Measurements from ENCODE around the gene TRIM25. TPM values are rescaled to one million over a fixed set of nuclear protein-coding genes. Genes with fewer than 3 reads are reported as not detected.
A peak's percentile ranks its signal among the peaks of the same experiment; 100 is the strongest.

TRIM25 gene
- total RNA-seq, 1 donor from 2014 or later, result 70.0 TPM

- no peak overlapping the region for H3K4me3 ChIP-seq
- DNase-seq (ENCODE audit: extremely low spot score in 2 of 2), result no peak
- no peaks in the 10 kb centered on the region for H3K36me3 ChIP-seq
- TF ChIP-seq CTCF (IDR thresholded peaks at IDR 0.05), result no peak
- no peak for TF ChIP-seq POLR2A (IDR thresholded peaks at IDR 0.05)
- no peak for TF ChIP-seq POLR2AphosphoS5 (IDR thresholded peaks at IDR 0.05; ENCODE audit: insufficient read depth in 1 of 2, low read depth in 1 of 2)
- no peak overlapping the region for H3K27ac ChIP-seq
- no peaks in the 10 kb centered on the region for H3K9me3 ChIP-seq
- H3K27me3 ChIP-seq, result no peaks in the 10 kb centered on the region
- intact Hi-C loops (cut with DNase I), result no loop called here
- H3K4me1 ChIP-seq, result no peaks in the 10 kb centered on the region
Observed at GRCh38 chr17:56879280-56879679, 34.6 kb downstream of the TRIM25 start.

GRCh38 chr17:56876766-56877179 lies 37.1 kb downstream of the TRIM25 start:
- no peaks in the 10 kb centered on the region for H3K4me1 ChIP-seq
- no peaks in the 10 kb centered on the region for H3K27me3 ChIP-seq
- no peaks in the 10 kb centered on the region for H3K9me3 ChIP-seq
- intact Hi-C loops (cut with DNase I), result no loop called here
- H3K4me3 ChIP-seq, result no peak overlapping the region
- TF ChIP-seq CTCF (IDR thresholded peaks at IDR 0.05) (no peak), POLR2A (IDR thresholded peaks at IDR 0.05) (no peak), POLR2AphosphoS5 (IDR thresholded peaks at IDR 0.05; ENCODE audit: insufficient read depth in 1 of 2, low read depth in 1 of 2) (no peak)
- H3K36me3 ChIP-seq, result no peaks in the 10 kb centered on the region
- no peak overlapping the region for H3K27ac ChIP-seq
- DNase-seq (ENCODE audit: extremely low spot score in 2 of 2), result no peak

- intact Hi-C loops (cut with DNase I), result no loop called here
- H3K4me1 ChIP-seq, result no peaks in the 10 kb centered on the region
- H3K27me3 ChIP-seq, result no peaks in the 10 kb centered on the region
- H3K9me3 ChIP-seq, result no peaks in the 10 kb centered on the region
- TF ChIP-seq POLR2A (IDR thresholded peaks at IDR 0.05), result no peak
- no peak for TF ChIP-seq POLR2AphosphoS5 (IDR thresholded peaks at IDR 0.05; ENCODE audit: insufficient read depth in 1 of 2, low read depth in 1 of 2)
- TF ChIP-seq CTCF (IDR thresholded peaks at IDR 0.05), result no peak
- H3K27ac ChIP-seq, result no peak overlapping the region
- H3K4me3 ChIP-seq, result no peak overlapping the region
- no peak for DNase-seq (ENCODE audit: extremely low spot score in 2 of 2)
- H3K36me3 ChIP-seq, result no peaks in the 10 kb centered on the region
Observed at GRCh38 chr17:56870081-56870651, 43.7 kb downstream of the TRIM25 start.

- H3K4me1 ChIP-seq, result no peaks in the 10 kb centered on the region
- H3K36me3 ChIP-seq, result no peaks in the 10 kb centered on the region
- no peak for TF ChIP-seq POLR2A (IDR thresholded peaks at IDR 0.05)
- no peak for TF ChIP-seq POLR2AphosphoS5 (IDR thresholded peaks at IDR 0.05; ENCODE audit: insufficient read depth in 1 of 2, low read depth in 1 of 2)
- TF ChIP-seq CTCF (IDR thresholded peaks at IDR 0.05), result no peak
- H3K27me3 ChIP-seq, result no peaks in the 10 kb centered on the region
- no peak overlapping the region for H3K4me3 ChIP-seq
- H3K27ac ChIP-seq, result peak overlapping the region; percentile 10
- intact Hi-C loops (cut with DNase I), result no loop called here
- no peaks in the 10 kb centered on the region for H3K9me3 ChIP-seq
- DNase-seq (ENCODE audit: extremely low spot score in 2 of 2), result no peak
Observed at GRCh38 chr17:56868716-56869115, 45.1 kb downstream of the TRIM25 start.

- no peaks in the 10 kb centered on the region for H3K27me3 ChIP-seq
Observed at GRCh38 chr17:56867948-56868376, 45.9 kb downstream of the TRIM25 start.

More at GRCh38 chr17:56867948-56868376, 45.9 kb downstream of the TRIM25 start:
- Histone ChIP-seq H3K4me1 (no peaks in the 10 kb centered on the region), H3K4me3 (no peak overlapping the region), H3K9me3 (no peaks in the 10 kb centered on the region), H3K36me3 (peaks cover 0 to 7% of the 10 kb centered on the region in 2 donors), H3K27ac (peak overlapping the region; percentile 10)
- DNase-seq (ENCODE audit: extremely low spot score in 2 of 2), result no peak
- TF ChIP-seq CTCF (IDR thresholded peaks at IDR 0.05), result no peak
- peak in 1 of 2 donors; percentile 37 for TF ChIP-seq POLR2AphosphoS5 (IDR thresholded peaks at IDR 0.05; ENCODE audit: insufficient read depth in 1 of 2, low read depth in 1 of 2)
- no peak for TF ChIP-seq POLR2A (IDR thresholded peaks at IDR 0.05)
- intact Hi-C loops (cut with DNase I), result no loop called here

Measured in vagina (tissue), 2 donors.